HG03066 (cell line): ENCODE data around the gene DGKZ.

Source experiments
- ATAC-seq: cut with Tn5 transposase; IDR thresholded peaks from one replicate; pipeline ENCODE4 v1.9.1; 2021; ENCODE audit warnings: low read depth; ENCODE audit not compliant: unreplicated experiment

The DGKZ gene

DNA sequence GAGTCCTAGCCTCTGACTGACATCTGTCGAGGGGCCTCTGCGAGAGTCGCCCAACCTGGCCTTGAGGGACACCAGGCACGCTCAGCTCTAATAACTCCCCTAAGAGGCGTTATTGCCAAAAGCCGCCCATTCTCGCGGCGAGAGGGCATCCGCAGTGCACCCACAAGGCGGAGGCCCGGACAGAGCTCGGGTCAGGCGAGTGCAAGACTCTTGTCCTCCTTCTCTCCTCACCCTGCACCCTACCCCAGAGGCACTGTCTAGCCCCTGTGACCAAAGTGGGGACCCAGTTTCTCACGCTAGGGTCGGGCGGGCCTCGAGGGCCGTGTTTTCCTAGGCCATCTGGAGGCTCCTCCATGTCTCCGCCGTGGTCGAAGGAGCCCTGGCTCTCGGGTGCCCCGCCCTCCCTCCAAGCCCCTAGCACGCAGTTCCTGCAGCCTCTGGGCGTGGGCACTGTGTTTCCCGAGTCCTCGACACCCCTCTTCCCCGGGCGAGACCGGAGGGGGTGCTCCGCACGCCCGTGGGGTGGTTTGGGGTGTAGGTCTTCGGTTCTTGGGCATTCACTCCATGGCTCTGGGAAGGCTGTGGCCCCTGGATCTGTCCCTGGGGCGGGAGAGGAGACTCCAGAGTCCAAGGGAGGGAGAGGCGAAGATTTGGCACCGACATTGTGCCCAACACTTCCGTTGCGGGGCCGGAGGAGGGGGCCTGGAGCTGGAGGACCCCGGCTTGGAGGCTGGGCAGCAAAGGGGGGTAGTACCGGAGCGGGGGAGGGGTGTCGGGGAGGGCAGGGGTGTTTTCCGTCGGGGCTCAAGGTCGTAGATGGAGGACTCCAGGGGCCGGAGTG lies 43.3 kb downstream of the DGKZ start:
- no peak for ATAC-seq

DNA sequence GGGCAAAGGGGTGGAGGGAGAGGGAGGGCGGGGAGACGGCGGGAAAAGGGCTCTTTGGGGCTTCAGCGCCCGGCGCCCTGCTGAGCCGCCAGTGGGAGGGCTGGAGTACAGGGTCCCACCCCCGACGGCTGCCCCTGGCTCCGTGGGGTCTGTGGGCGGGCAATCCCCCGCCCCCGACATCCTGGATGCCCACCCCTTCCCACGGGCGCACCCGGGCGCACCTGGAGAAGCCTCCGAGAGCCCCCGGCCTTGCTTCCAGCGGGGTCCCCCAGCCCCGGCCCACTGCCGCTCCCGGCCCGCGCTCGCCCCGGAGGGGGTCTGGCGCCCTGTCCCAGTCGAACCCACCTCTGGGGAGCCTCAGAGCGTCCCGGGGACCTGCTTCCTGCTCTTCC lies 43.9 kb downstream of the DGKZ start:
- no peak for ATAC-seq

GRCh38 chr11:46391578-46392420 lies 44.5 kb downstream of the DGKZ start, which contains the start of gene CHRM4:
Gene CHRM4, minus strand, starts transcription at chr11:46391776. Its CDS starts 5,219 bp downstream, at chr11:46386557.
- no peak for ATAC-seq

DNA sequence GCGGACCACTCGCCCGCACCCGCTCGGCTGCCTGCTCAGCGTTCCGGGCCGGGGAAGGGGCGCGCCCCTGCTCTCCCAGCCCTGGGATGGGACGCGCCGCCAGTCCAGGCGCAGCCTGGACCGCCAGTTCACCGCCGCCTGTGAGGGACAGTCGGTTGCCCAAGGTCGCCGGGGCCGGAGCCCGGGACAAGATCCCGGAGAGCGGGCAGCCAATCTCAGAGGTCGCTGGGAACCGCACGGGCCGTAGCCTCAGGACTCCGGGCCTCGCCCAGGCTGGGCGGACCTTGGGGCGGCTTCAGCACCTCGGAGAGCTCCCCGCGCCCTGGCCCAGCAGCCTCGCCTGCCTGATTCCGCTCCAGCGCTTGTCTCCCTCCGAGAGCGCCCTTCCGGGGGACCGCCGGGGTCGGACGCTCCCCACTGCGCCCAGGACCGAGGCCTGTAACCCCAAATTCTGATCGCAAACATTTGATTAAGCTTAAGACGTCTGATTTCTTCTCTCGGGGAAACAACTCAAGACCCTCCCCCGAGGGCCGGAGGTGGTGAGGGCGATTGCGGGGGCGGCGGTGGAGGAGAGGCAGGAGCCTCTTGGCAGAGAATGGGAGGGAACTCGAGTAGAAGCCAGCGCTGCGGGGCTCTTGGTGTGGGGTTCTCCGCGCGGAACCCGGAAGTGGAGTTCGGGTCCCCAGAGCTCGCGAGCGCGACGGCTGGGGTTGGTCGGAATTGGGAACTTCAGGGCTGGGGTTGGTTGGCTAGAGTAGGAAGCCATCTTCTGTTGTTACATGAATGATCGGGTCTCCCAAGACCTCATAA lies 45.4 kb downstream of the DGKZ start:
- ATAC-seq = peak; percentile 68

DNA sequence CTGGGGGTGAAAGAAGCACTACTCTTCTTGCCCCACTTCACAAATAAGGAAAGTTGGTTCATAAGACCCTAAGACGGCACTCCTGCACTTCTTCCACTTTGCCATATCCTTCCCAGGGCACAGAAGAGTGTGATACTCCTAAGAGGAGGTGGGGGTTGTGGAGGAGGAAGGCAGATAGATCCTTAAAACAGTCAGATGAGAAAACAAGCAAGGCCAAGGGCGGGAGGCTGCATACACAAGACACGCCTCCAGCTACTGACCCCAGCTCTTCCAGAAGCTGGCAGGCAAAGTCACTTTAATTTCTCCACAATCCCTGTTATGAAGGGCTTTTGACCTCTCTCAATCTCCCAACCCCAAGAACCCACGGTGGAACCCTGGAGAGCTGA lies 46.0 kb downstream of the DGKZ start:
- ATAC-seq = no peak

GRCh38 chr11:46393759-46394158 lies 46.5 kb downstream of the DGKZ start:
- no peak for ATAC-seq

GRCh38 chr11:46397526-46397925 lies 50.3 kb downstream of the DGKZ start:
- ATAC-seq = no peak

- ATAC-seq = no peak
These were observed 56.0 kb downstream of the DGKZ start for GRCh38 chr11:46402957-46403902.

GRCh38 chr11:46404476-46405017 lies 57.3 kb downstream of the DGKZ start:
- no peak for ATAC-seq

DNA sequence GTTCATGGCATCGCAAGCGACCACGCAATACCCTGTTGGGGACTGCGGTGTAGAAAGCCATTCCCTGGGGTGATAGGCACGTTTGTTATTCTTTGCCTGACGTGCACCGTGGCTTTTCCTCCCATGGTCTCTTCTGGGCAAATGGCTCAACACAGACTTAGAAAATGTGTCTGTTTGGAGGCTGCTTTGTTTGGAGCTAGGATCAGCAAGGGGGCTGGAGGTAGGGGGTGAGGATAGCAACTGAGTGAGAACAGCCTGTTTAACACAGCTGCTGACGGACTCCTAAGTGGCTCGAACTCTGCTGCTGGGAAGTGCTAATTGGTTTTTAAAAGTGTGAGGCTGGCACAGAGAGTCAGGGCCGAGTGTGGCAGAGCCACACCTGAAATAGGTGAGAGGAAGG lies 60.4 kb downstream of the DGKZ start:
- no peak for ATAC-seq

- ATAC-seq = no peak
These were observed 61.2 kb downstream of the DGKZ start for GRCh38 chr11:46408407-46408986.

- ATAC-seq = no peak
These were observed 62.8 kb downstream of the DGKZ start for GRCh38 chr11:46410021-46410420.

- no peak for ATAC-seq
These were observed 66.7 kb downstream of the DGKZ start for GRCh38 chr11:46413760-46414465.

DNA sequence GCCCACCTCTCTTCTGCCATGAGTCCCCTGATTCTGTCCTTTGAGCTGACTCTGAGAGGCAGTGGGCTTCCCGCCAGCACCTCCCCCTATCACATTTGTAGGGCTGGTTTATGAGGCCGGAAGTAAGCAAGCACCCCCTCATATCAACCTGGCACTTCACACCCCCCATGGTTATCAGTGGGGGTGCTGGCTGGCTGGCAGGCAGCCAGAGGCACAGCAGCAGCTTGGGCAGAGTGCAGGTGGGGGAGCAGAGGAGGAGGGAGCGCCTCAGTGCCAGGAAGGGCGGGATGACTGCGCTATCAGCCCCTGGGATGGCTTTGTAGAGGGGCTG lies 67.2 kb downstream of the DGKZ start:
- no peak for ATAC-seq

DNA sequence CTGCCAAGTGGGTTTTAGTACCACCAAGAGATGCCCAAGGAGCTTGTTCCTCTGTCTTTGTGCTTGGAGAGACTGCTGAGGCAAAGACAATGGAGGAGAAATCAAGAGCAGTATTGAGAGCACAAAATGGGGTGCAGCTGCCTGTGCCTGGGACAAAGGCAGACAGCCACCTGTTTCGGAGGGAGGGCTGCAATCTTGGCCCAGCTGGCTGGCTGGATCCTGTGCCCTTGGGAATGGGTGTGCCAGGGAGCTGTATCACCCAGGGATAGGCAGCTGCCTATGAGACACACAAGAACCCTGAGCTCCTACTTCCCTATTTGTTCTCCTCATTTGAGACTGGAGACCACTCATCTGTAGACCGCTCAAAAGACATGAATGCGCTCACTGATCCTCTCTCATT lies 67.6 kb downstream of the DGKZ start:
- no peak for ATAC-seq

DNA sequence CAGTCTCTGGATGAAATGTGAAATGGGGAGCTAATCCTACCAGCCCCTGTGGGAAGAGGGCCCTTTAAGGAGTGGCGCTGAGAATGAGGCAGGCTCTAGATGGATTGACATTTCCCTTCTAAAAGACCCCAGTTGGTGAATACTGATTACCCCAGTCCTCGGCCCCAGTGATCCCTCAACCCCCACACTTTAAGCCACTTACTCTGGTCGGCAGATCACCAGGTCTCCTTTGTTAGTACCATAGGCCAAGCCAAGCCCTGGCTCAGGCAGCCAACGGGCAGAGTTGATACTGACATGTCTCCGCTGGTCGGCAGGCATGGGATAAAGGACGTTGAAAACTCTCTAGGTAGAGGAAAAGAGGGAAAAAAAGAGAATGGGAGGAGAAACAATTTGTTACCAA lies 70.4 kb downstream of the DGKZ start:
- ATAC-seq = no peak

GRCh38 chr11:46418751-46419150 lies 71.5 kb downstream of the DGKZ start:
- no peak for ATAC-seq

DNA sequence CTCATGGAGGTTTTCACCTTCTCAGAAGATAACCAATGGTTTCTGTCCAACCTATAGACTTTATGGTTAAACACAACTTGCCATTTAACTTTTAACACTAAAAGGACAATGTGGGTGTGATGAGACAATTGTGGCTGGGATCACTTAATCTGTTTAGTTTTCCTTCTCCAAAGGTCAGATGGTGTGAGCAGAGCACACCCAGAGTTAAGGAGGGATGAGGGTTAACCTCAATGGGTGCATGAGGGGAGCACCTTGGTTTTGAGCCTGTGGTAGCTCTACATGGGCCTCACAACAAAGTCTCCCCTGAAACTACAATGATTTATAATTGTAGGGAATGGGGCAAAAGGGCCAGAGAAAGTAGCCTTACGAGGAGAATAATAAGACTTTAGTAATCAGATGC lies 73.2 kb downstream of the DGKZ start:
- no peak for ATAC-seq
